Activated CD4-positive, alpha-beta T cell treated with anti-CD3 and anti-CD28 coated beads, Interleukin-2, amount 50 U/mL, for 4 hours (primary cell): ENCODE measurements around the gene GNG2.

Experiments used
- DNase-seq, 2 experiments: peaks; one replicate each; pipeline ENCODE4 v3.0.0-alpha.2; 2020

GNG2 gene

DNA sequence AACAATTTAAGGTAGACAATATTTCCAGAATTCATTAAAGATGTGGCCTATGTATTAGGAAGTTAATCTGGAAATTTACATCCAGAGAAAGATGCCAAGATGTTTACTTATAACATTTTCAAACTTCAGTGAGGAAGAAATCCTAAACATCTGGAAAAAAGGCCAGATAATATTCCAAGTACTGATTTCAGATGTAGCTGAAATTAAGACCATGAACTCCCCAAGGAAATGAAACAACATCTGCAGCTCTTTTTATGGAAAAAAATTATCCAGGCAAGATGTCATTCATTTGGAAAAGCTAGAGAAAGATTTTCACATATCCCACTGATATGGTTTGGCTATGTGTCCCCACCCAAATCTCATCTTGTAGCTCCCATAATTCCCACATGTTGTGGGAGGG is 35.0 kb downstream of the GNG2 start:
- DNase-seq = no peak

DNA sequence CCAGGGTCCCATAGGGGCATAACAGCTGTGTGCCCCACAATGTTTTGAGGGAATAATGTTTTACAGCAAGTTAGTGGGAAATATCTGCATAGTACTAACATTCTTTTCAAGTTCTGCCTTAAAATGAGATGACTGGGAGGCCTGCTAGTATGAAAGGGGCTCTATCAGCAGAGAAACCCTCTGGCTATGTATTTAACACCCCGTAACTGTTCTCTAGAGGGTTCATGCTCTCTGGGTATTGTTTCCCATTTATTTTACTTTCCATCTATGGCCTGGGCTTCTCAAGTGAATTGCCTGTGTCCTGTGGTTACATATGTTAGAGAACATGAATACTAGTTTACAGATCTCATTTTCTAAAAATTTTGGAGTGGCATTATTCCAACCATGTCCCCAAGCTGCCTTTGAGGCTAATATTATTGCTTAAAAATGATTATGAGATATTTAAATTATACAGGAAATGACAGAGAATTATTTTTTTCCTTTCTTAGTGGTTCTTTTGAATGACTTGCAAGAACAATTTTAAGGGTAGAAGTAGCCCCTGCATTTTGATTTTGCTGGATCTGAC is 37.5 kb downstream of the GNG2 start:
- no peak for DNase-seq

DNA sequence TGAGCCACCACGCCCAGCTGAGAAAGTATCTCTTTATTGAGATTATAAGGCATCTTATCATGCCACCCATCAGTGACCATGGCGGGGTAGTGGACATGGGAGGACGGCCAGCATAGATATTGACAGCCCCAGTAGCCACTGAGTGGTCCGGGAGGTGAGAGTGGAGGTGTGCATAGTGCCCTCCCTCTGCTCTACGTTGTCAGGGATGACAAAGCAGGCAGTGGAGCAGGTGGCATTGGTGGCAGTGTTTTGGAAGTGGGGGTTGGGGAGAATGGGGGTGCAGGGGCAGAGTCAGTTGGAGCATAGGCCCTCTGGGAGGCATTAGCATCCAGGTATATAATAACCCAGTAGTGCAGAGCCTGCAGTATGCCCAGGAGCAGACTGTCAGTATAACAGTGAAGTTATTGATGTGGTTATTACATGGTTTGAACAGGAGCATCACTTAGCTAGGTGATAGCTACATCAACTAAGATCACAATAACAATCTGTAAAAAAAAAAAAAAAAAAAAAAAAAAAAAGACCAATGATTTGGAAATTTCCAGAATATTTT is 41.1 kb downstream of the GNG2 start:
- DNase-seq = no peak

GRCh38 chr14:51905656-51906121 is 45.3 kb downstream of the GNG2 start:
- DNase-seq = peak; percentile 39 to 50

DNA sequence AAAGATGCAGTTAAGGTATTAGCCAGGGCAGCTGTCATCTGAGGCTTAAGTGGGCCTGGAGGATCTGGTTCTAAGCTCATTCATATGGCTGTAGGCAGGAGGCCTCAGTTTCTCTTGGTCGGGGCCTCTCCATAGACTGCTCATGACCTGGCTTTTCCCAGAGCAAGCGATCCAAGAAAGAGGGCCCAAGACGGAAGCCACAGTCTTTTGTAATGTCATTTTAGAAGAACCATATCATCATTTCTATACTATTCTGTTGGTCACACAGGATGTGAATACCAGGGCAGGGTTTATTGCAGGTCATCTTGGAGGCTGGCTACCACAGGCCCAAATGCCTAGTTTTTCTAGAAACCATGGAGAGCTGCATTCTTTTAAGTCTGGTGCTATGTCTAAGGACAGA is 47.7 kb downstream of the GNG2 start:
- no peak for DNase-seq

- no peak for DNase-seq
Observed at GRCh38 chr14:51912112-51912786, 51.8 kb downstream of the GNG2 start.

- no peak for DNase-seq
Observed at GRCh38 chr14:51914310-51914709, 53.9 kb downstream of the GNG2 start.

DNA sequence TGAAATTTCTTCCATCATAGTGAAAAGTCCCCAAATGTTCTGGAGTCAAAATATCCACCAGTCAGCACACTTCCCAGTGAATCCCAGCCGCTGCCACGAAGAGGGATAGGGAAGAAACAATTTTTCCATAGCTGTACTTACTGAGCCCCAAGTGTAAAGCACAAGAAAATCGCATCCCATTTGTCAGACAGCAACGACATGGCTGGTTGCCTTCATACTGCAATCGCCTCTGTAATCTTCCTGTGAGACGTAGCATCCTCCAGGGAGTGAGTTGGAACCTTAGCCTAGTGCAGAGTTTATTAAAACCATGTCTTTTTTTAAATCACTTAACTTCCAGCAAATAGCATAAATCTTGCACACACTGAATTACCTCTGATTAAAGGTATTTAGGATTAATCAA is 56.8 kb downstream of the GNG2 start:
- no peak for DNase-seq

DNA sequence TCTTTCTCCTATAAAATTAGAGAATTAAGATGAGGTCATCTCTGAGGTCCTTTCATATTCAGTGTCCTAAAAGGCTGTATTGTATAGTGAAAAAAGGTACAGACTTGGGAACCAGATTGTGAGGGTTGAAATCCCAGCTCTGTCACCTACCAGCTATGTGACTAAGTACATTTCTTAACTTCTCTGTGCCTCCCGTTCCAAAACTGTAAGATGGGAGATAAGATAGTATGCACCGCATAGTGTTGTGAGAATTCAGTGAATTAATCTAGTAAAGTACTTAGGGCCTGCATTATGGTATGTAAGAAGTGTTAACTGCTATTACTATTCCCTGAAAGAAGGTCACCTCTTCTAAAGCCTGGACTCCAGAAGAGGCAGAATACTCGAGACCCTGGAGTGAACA is 60.6 kb downstream of the GNG2 start:
- no peak for DNase-seq

GRCh38 chr14:51922624-51923023 is 62.2 kb downstream of the GNG2 start:
- no peak for DNase-seq

GRCh38 chr14:51924600-51924999 is 64.2 kb downstream of the GNG2 start:
- DNase-seq = no peak

GRCh38 chr14:51925980-51926379 is 65.6 kb downstream of the GNG2 start:
- DNase-seq = no peak

DNA sequence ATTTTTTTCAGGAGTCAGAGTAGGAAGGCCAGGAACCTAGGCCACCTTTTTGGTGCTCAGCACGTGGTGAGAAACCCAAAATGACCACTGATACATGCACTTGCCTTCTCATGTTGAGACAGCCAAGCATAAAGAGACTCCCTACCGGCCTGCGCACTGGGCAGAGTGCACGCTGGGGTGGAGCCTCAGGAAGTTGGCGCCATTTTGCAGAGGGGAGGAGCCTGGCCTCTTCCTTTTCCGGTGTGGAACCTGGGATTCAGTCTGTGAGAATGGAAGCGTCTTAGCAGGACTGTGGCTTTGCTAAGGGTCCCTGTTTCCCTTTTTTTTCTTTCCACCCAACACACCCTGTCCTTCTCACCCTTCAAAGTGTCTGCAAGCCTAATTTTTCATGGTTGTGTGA is 66.0 kb downstream of the GNG2 start:
- DNase-seq = no peak

DNA sequence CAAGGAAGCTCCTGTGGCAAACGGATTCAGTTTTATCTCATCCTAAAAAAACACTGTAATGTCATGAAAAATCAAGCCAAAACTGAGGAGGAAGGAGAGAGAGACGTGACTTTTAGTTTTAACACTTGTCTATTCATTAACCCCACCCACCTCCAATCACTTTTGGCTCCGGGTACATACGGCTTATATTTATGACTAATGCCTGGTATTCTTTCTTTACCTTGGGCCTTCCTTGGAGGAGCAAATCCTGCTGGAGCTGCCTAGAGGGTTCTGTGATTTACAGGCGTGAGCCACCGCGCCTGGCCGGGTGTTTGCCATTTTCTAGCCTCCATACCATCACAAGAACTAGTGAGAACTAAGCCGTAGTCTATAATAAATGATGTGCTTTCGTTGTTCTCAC is 68.2 kb downstream of the GNG2 start:
- DNase-seq = no peak

DNA sequence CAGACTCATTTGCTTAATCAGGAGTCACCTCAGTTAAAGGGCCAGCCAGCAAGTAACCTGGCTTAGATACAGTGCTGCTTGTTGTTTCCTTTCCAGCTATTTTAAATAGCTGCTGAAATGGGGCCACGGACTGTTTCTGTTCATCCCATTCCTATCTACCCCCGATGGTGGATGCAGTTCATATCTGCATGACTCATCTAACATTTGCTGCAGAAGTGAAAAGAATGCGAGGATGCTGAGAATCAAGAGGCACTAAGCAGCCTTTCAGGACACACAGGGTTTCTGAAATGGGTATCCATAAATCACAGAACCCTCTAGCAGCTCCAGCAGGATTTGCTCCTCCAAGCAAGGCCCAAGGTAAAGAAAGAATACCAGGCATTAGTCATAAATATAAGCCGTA is 68.8 kb downstream of the GNG2 start:
- no peak for DNase-seq

DNA sequence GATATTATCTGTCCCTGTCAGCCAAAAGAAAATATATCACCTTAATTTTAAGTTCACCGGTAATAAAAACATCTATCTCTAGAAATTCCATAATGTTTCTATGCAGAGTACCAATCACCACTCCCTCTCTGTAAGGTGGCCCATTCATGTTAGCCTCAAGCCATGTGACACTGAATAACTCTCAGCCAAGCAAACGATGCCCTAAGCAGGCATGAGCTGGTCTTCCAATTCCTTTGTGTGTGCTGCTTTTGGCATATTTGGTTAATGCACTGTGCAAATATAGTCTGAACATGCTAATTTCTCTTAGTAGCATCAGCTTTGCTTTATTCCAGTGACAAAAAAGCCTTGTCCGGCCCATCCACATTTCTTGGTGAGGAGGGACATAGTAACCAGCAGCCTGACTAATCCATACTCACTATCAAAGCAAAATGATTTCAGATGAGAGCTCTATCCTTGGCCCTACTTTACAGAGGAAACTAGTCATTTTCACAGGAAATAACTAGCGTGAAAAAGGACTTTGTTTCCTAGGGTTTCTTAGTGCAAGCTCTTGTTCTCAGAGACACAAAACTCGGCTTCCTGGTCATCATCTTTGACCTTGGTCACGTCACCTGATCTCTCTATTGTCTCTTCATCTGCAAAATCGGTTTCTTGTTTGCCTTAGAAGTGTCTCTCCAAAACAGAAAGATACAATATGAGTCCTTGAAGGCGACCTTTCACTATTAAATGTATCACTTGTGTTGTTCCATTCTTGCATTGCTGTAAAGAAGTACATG is 69.7 kb downstream of the GNG2 start:
- DNase-seq = no peak

- no peak for DNase-seq
Observed at GRCh38 chr14:51931308-51931707, 70.9 kb downstream of the GNG2 start.

DNA sequence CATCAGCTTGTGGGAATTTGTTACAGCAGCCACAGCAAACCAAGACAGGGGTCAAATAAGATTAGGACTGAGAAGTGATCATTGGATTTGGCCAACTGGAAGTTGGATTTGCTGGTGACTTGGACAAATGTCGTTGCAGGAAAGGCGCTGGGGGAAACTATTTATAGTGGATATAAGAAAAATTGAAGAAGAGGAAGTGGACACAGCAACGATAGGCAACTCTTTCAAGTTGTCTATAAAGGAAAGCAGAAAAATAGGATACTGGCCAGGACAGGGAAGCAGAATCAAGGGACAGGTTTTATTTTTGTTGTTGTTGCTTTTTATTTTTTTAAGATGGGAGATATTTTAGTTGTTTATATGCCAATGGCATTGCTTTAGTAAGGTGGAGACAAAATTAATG is 72.8 kb downstream of the GNG2 start:
- no peak for DNase-seq

- no peak for DNase-seq
Observed at GRCh38 chr14:51938137-51938536, 77.7 kb downstream of the GNG2 start.

GRCh38 chr14:51938821-51939220 is 78.4 kb downstream of the GNG2 start:
- DNase-seq = no peak

GRCh38 chr14:51939226-51939625 is 78.8 kb downstream of the GNG2 start:
- DNase-seq = no peak

GRCh38 chr14:51939755-51940301 is 79.4 kb downstream of the GNG2 start:
- no peak for DNase-seq

- no peak for DNase-seq
Observed at GRCh38 chr14:51942971-51943370, 82.6 kb downstream of the GNG2 start.

GRCh38 chr14:51950007-51950406 is 89.6 kb downstream of the GNG2 start:
- no peak for DNase-seq
